D721Med (cell line): ENCODE results near the gene CDH4.

Experiments used
- DNase-seq: peaks from one replicate; pipeline ENCODE4 v3.0.0; 2011; ENCODE audit warnings: low spot score; ENCODE audit not compliant: insufficient read length
- FAIRE-seq: peaks from 2 replicates; lab custom pipeline; 2011; peaks lifted over from hg19 to GRCh38; lab: Jason Lieb, UNC
- TF ChIP-seq, protein P1 (sequence below): IDR thresholded peaks from 2 replicates; pipeline ENCODE4 v1.5.1; 2012; ENCODE audit warnings: mild to moderate bottlenecking, control low read depth; ENCODE audit not compliant: insufficient read depth; ENCODE audit errors: missing control alignments

Gene CDH4

DNA sequence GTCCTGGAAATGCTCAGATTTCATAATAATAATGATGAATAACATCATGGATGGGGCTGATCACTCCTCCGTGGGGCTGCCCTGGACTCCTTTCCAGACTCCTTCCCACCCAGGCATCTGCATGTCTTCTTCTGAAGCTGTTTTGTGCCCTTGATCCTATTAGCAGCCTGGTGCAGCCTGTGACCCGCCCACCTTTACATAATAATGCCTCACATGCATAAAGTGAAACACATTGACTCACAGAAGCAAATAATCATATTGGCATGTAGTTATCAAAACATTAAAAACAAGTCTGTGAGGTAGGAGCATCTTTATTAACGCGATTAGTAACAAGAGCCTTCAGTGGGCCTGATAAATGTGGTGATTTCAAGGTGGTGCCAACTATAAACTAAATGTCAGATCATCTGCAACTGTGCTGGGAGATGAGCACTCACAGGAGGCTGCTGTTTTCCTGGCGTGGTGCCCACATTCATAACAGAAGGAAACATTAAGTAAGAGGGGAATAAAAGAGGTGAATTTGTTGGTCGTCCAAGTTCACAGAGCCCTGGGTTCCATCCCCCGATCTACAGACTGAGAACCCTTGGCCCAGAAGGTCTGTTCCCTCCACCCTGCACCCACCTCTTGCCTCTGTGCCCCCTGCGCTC lies 344.7 kb downstream of the CDH4 start:
- FAIRE-seq (no peak), DNase-seq (no peak)
- TF ChIP-seq, protein P1, sequence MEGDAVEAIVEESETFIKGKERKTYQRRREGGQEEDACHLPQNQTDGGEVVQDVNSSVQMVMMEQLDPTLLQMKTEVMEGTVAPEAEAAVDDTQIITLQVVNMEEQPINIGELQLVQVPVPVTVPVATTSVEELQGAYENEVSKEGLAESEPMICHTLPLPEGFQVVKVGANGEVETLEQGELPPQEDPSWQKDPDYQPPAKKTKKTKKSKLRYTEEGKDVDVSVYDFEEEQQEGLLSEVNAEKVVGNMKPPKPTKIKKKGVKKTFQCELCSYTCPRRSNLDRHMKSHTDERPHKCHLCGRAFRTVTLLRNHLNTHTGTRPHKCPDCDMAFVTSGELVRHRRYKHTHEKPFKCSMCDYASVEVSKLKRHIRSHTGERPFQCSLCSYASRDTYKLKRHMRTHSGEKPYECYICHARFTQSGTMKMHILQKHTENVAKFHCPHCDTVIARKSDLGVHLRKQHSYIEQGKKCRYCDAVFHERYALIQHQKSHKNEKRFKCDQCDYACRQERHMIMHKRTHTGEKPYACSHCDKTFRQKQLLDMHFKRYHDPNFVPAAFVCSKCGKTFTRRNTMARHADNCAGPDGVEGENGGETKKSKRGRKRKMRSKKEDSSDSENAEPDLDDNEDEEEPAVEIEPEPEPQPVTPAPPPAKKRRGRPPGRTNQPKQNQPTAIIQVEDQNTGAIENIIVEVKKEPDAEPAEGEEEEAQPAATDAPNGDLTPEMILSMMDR = no peak

DNA sequence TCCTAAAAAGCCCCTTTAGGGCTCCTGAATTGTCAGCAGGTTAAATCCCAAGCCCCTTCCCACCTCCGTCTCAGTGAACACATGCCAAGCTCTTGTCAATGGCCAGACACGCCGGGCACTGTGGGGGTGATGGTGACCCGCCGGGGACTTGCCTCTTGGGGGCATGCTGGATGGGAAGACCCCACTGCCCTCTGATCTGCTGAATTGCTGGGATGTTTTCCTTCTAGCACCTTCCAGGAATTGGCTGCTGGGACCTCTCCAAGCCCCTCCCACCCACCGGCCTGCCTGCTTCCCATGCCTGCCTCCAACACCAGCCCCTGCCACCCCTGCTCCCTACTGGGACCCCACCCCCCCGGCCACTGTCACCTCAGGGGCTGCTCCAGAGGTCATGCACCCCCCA lies 345.9 kb downstream of the CDH4 start:
- TF ChIP-seq, protein P1 = no peak
- DNase-seq (no peak), FAIRE-seq (no peak)

GRCh38 chr20:61598586-61598985 lies 346.5 kb downstream of the CDH4 start:
- no peak for FAIRE-seq
- no peak for DNase-seq
- TF ChIP-seq, protein P1 = no peak

DNA sequence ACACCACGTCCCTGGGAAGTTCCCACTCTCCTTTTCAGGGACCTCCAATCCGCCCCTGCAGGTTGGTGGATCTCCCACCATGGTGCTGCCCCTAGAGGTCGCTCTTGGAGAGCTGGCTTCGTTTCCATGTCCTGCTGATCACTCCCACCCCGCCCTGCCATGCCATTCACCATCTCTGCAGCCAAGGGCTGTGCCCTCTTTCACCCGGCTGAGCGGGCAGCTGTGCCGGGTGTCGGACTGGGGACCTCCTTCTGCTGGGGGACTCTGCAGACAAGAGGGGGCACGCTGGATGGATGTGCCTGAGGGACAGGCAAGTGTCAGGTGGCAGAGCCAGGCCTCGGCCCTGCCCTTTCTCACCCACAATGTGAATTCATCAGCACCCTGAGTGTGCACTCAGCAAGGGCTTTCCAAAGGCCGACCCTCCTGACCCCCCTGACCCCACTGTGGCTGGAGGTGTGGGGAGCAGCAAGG lies 347.0 kb downstream of the CDH4 start:
- DNase-seq (no peak), FAIRE-seq (no peak)
- TF ChIP-seq, protein P1 = no peak

GRCh38 chr20:61599541-61599992 lies 347.5 kb downstream of the CDH4 start:
- TF ChIP-seq, protein P1 = no peak
- FAIRE-seq = no peak
- no peak for DNase-seq

GRCh38 chr20:61600016-61600415 lies 348.0 kb downstream of the CDH4 start:
- DNase-seq (no peak), FAIRE-seq (no peak)
- TF ChIP-seq, protein P1 = no peak

- DNase-seq = no peak
- TF ChIP-seq, protein P1 = no peak
- no peak for FAIRE-seq
These were observed 349.3 kb downstream of the CDH4 start for GRCh38 chr20:61601361-61601760.
